GM10266 (cell line): ENCODE results near the gene ANKFY1.

Experiments
- DNase-seq: peaks from one replicate; pipeline ENCODE4 v3.0.0; 2012; ENCODE audit errors: extremely low spot score
- CTCF ChIP-seq: IDR thresholded peaks from 2 replicates; pipeline ENCODE4 v1.5.1; 2012; ENCODE audit warnings: mild to moderate bottlenecking, low read depth; ENCODE audit not compliant: control insufficient read depth, insufficient read depth; ENCODE audit errors: missing control alignments

Gene ANKFY1

GRCh38 chr17:4162321-4162720, 101.5 kb downstream of the ANKFY1 start:
- no peak for TF ChIP-seq CTCF
- DNase-seq: no peak

- no peak for DNase-seq
- TF ChIP-seq CTCF: no peak
These were observed 101.8 kb downstream of the ANKFY1 start for GRCh38 chr17:4161967-4162305.

GRCh38 chr17:4161192-4161966, 102.4 kb downstream of the ANKFY1 start:
- no peak for TF ChIP-seq CTCF
- DNase-seq: no peak

GRCh38 chr17:4160294-4160859, 103.4 kb downstream of the ANKFY1 start:
- no peak for DNase-seq
- no peak for TF ChIP-seq CTCF

- TF ChIP-seq CTCF: no peak
- DNase-seq: no peak
These were observed 104.0 kb downstream of the ANKFY1 start for GRCh38 chr17:4159761-4160160.

GRCh38 chr17:4157618-4158333, 106.0 kb downstream of the ANKFY1 start:
- DNase-seq: no peak
- no peak for TF ChIP-seq CTCF
